Astrocyte of the cerebellum (primary cell): ENCODE measurements around the gene SEPTIN12.

Experiments
- DNase-seq: peaks from one replicate; pipeline ENCODE4 v3.0.0-alpha.2; 2011; ENCODE audit warnings: low read depth
- H3K4me3 ChIP-seq: 2 replicates; pipeline ENCODE4 v1.5.1; 2011; ENCODE audit warnings: mild to moderate bottlenecking, low read depth, low read length, moderate library complexity
- CTCF ChIP-seq: IDR thresholded peaks from 2 replicates; pipeline ENCODE4 v1.5.1; 2012; ENCODE audit warnings: low read length, low read depth, moderate library complexity, mild to moderate bottlenecking; ENCODE audit errors: missing control alignments
- in situ Hi-C: cut with HindIII; loops from 2 replicates; pipeline ENCODE4 v1.10.0; 2017; ENCODE audit warnings: low sequenced_read_pairs

The SEPTIN12 gene

GRCh38 chr16:4814046-4814445, 25.9 kb upstream of the SEPTIN12 start:
- in situ Hi-C loops = no loop called here
- TF ChIP-seq CTCF = no peak
- DNase-seq = no peak
- no peak overlapping the region for H3K4me3 ChIP-seq

- in situ Hi-C loops = no loop called here
- TF ChIP-seq CTCF = no peak
- DNase-seq = no peak
- no peak overlapping the region for H3K4me3 ChIP-seq
Measured at GRCh38 chr16:4813251-4814003, 25.3 kb upstream of the SEPTIN12 start.

- in situ Hi-C loops = no loop called here
- TF ChIP-seq CTCF = no peak
Measured at GRCh38 chr16:4811773-4812172, 23.6 kb upstream of the SEPTIN12 start.

GRCh38 chr16:4811242-4811641, 23.1 kb upstream of the SEPTIN12 start:
- in situ Hi-C loops = no loop called here
- no peak overlapping the region for H3K4me3 ChIP-seq
- DNase-seq = no peak
- TF ChIP-seq CTCF = no peak

More at GRCh38 chr16:4811773-4812172, 23.6 kb upstream of the SEPTIN12 start:
- H3K4me3 ChIP-seq = no peak overlapping the region
- DNase-seq = no peak

GRCh38 chr16:4806280-4806679, 18.1 kb upstream of the SEPTIN12 start:
- no peak overlapping the region for H3K4me3 ChIP-seq
- no peak for TF ChIP-seq CTCF
- DNase-seq = no peak
- in situ Hi-C loops = no loop called here

- no peak overlapping the region for H3K4me3 ChIP-seq
- TF ChIP-seq CTCF = no peak
- DNase-seq = no peak
- in situ Hi-C loops = no loop called here
Measured at GRCh38 chr16:4805231-4805630, 17.1 kb upstream of the SEPTIN12 start.
